Measurements from ENCODE around the gene ATOSA.

ATOSA gene

DNA sequence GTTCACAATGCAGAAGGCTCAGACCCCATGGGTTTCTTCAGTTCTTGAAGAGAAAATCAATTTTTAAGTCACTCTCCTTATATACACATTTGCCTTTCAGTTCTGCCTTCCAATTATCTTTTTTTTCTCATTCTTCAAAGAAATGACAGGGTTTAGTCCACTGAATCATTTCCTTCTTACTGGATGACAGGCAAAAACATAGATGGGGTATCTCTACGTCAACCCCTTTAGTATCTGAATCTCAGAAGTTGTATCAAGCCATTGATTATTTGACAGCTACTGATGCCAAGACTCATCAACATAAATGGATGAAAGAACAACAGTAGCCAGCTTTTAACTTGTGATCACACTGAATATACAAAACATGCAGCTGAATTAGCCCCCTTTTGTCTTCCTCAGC is 6.5 kb downstream of the ATOSA start:
- no peaks in the 10 kb centered on the region for H3K27me3 Mint-ChIP-seq
- no peak overlapping the region for H3K27ac Mint-ChIP-seq
- H3K4me3 Mint-ChIP-seq = no peak overlapping the region
- DNase-seq (no peak), ATAC-seq (no peak)
- H3K9me3 Mint-ChIP-seq = no peaks in the 10 kb centered on the region
- H3K4me1 Mint-ChIP-seq = peaks cover 36% of the 10 kb centered on the region

DNA sequence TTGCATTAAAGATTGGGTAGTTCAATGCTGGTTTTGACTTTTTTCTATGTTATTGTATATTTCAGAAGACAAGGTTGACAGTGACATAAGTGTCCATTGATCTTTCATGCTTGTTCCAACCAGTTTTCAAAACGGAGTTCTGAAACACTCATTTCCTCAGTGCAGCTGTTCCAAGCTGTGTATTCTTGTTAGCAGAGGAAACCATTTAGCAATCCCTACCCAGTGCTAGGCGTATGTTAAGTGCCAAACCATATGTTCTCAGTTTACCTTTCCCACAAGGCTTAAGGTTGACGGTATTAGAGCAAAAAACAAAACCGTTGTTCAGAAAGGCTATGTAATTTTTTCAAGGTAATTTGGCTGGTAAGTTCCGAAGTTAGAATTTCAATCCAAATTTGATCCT is 9.1 kb downstream of the ATOSA start:
- no peaks in the 10 kb centered on the region for H3K27me3 Mint-ChIP-seq
- H3K4me3 Mint-ChIP-seq = no peak overlapping the region
- peaks cover 31% of the 10 kb centered on the region for H3K4me1 Mint-ChIP-seq
- H3K9me3 Mint-ChIP-seq = no peaks in the 10 kb centered on the region
- no peak for DNase-seq
- no peak overlapping the region for H3K27ac Mint-ChIP-seq
- ATAC-seq = no peak

DNA sequence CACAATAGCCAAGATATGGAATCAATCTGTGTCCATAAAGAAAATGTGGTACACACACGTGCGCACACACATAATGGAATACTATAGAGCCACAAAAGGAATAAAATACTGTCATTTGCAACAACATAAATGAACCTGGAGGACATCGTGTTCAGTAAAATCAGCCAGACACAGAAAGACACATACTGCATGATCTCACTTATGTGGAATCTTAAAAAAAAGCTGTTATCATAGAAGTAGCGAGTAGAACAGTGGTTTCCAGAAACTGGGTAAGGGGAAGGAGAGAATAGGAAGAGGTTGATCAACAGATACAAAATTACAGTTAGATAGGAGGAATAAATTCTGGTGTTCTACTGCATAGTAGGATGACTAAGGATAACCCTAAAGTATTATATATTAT is 11.1 kb downstream of the ATOSA start:
- H3K9me3 Mint-ChIP-seq = no peaks in the 10 kb centered on the region
- peaks cover 23% of the 10 kb centered on the region for H3K4me1 Mint-ChIP-seq
- no peak for ATAC-seq
- H3K4me3 Mint-ChIP-seq = no peak overlapping the region
- no peaks in the 10 kb centered on the region for H3K27me3 Mint-ChIP-seq
- no peak for DNase-seq
- no peak overlapping the region for H3K27ac Mint-ChIP-seq

DNA sequence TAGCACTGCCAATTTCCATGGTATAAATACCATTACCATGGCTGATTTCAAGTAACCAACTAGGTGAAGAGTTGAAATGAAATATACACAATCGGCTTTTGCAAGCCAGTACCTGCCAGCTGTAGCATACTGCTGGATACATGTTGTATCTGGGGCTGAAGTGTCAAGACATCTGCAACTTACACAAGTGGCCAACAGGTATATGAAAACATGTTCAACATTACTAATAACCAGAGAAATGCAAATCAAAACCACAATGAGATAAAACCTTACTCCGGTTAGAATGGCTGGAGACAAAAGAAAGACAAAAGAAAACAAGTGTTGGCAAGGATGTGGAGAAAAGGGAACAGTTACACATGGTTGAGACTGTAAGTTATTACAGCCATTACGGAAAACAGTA is 11.6 kb downstream of the ATOSA start:
- no peak overlapping the region for H3K4me3 Mint-ChIP-seq
- no peak for DNase-seq
- no peak overlapping the region for H3K27ac Mint-ChIP-seq
- no peaks in the 10 kb centered on the region for H3K9me3 Mint-ChIP-seq
- H3K4me1 Mint-ChIP-seq = peaks cover 18% of the 10 kb centered on the region
- no peaks in the 10 kb centered on the region for H3K27me3 Mint-ChIP-seq
- no peak for ATAC-seq

DNA sequence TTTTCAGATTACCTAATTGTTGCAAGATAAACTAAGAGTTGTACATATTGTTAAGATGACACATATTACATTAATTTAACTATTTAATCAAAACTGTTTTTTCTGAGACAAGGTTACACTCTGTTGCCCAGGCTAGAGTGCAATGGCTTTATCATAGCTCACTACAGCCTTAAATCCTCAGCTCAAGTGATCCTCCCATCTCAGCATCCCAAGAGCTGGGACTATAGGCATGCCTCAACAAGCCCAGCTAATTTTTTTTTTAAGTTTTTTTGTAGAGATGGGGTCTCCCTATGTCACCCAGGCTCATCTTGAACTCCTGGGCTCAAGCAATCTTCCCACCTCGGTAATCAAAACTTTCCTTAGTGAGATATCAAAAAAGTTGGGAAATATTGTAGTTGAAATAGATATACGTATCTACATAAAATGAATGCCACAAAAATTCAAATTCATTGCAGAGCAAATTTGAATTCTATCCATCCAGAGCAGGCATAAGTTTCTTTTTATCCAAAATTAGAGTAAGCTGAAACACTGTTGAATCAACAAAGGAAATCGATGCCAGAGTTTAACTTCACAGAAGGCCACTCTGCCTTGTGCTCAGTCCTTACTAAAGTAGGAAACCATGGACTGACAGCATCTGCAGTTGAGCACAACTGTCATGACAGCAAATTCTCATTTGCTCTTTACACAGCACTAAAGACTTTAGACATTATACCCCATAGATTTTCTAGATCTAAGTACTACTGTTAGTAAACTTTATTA is 15.5 kb downstream of the ATOSA start:
- H3K27me3 Mint-ChIP-seq = no peaks in the 10 kb centered on the region
- ATAC-seq (no peak), DNase-seq (no peak)
- H3K9me3 Mint-ChIP-seq = no peaks in the 10 kb centered on the region
- H3K4me1 Mint-ChIP-seq = peaks cover 30% of the 10 kb centered on the region
- no peak overlapping the region for H3K27ac Mint-ChIP-seq
- no peak overlapping the region for H3K4me3 Mint-ChIP-seq

DNA sequence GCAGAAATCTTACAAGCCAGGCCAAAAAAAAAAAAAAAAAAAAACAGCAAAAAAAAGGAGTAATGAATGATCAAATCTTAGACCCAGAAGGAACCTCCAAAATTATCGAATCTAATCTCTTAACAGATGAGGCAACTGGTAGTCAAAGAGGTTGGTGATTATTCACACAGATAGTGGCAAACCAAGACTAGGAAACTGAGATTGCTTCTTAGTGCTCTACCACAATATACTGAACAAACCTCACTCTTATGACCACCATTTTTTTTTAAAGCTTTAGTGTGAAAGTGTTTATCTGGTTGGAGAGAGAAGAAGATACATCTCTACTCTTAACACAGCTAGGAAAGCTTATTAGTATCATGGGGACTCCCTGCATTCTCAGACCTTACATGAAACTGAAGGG is 17.3 kb downstream of the ATOSA start:
- Mint-ChIP-seq H3K4me1 (peaks cover 29% of the 10 kb centered on the region), H3K27ac (no peak overlapping the region), H3K4me3 (no peak overlapping the region), H3K27me3 (no peaks in the 10 kb centered on the region), H3K9me3 (no peaks in the 10 kb centered on the region)
- ATAC-seq (peak; percentile 54), DNase-seq (no peak)

DNA sequence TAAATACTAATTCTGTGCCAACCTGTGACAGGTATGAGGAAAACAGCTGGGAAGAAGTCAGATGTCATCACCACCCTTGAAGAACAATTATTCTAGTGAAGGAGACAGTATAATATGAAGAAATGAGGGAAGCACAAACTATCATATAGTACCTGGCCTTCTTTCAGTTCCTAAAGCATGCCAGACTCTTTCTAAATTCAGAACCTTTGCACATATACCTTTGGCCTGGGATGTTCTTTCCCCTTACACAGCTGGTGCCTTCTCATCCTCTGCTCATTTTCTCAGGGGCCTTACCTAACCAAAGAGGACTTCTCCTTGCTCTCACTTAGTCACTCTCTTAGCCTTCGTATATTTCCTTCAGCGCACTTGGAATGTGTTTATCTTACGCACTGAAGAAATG is 19.0 kb downstream of the ATOSA start:
- Mint-ChIP-seq H3K4me3 (no peak overlapping the region), H3K27me3 (no peaks in the 10 kb centered on the region), H3K4me1 (peaks cover 23% of the 10 kb centered on the region), H3K27ac (no peak overlapping the region), H3K9me3 (no peaks in the 10 kb centered on the region)
- DNase-seq = no peak
- ATAC-seq = no peak

DNA sequence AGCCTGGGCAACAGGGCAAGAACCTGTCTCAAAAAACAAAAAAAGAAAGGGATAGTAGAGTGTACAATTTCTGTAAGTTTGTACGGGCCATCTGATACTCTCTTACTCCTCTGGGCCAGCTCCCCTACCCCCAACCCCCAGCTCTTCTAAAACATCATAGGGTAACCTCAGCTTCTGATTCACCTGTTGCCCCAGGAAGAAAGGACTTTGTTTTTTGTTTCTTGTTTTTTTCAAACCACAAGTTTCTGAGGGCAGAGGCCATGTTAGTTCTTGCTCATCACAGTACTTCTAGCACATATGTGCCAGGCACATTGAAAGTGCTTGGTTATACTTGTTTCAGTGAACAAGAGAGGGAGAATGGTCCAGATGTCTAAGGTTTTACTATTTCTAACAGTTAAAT is 20.2 kb downstream of the ATOSA start:
- Mint-ChIP-seq H3K4me1 (peaks cover 23% of the 10 kb centered on the region), H3K27me3 (no peaks in the 10 kb centered on the region), H3K4me3 (peak overlapping the region in 1 of 2 donors; percentile 32), H3K27ac (peak overlapping the region; percentile 48 to 61), H3K9me3 (no peaks in the 10 kb centered on the region)
- DNase-seq (peak; percentile 16 to 53), ATAC-seq (peak; percentile 96)

DNA sequence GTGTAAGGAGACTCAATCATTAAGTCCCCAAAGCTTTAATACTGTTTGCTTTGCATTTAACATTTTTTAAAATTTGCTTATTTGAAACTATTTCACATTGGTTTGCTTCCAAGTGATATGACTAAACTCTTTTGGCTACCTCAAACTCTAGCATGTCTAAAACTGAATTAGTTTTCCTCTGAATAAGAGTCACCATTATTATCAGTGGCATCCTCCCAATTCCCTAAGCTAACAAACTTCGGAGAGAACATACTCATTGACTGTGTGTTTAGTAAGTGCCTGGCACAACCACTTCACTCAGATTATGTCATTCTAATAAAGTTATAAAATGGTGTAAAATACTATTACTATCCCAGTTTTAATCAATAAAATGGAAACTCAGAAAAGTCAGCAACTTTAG is 21.9 kb downstream of the ATOSA start:
- Mint-ChIP-seq H3K4me3 (no peak overlapping the region), H3K4me1 (peaks cover 23% of the 10 kb centered on the region), H3K9me3 (no peaks in the 10 kb centered on the region), H3K27ac (no peak overlapping the region), H3K27me3 (no peaks in the 10 kb centered on the region)
- ATAC-seq (no peak), DNase-seq (no peak)

DNA sequence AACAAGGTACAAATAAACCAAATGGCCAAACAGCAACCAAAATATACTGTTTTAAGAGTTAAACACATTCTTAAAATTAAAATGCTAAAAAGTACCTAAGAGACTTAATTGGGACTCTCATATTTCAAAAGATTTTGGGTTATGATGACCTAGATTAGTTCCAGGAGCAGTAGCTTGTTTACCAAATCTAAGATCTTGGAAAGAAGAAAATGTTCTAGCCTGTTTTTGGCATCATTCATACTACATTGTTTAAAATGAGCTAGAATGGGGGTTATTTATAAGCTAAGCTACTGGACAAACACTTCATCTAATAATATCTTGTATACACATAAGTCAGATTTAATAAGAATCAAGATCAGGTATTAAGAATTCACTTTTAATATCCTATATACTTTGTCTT is 22.8 kb downstream of the ATOSA start:
- Mint-ChIP-seq H3K4me1 (peaks cover 24% of the 10 kb centered on the region), H3K27ac (no peak overlapping the region)

DNA sequence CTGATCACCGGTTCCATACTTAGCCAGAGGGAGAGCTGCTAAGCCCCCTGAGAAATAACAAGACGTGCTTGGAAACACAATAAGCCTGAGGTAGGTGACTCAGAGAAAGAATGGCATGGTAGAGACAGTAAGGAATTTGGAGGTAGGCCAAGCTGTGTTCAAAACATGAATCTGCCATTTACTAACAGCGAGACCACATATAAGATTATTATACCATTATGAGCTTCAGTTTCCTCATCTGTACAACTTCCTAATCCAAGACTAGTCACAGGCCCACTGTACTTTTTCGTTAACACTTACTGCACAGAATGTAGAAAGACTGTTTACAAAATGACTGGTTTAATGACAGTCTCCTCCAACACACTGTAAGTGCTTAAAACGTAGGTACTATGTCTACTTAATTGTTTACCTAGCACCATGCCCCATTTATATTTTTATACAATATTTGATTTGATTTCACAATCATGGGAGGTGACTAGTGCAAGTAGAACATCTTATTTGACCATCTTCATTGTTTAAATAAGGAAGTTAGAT is 25.7 kb downstream of the ATOSA start:
- H3K9me3 Mint-ChIP-seq = no peaks in the 10 kb centered on the region
- H3K4me3 Mint-ChIP-seq = no peak overlapping the region
- H3K27me3 Mint-ChIP-seq = no peaks in the 10 kb centered on the region
- peaks cover 13% of the 10 kb centered on the region for H3K4me1 Mint-ChIP-seq
- ATAC-seq (no peak), DNase-seq (no peak)
- H3K27ac Mint-ChIP-seq = no peak overlapping the region

More for the DNA sequence above, 22.8 kb downstream of the ATOSA start:
- no peak for ATAC-seq
- no peak overlapping the region for H3K4me3 Mint-ChIP-seq
- no peak for DNase-seq
- no peaks in the 10 kb centered on the region for H3K27me3 Mint-ChIP-seq
- no peaks in the 10 kb centered on the region for H3K9me3 Mint-ChIP-seq

DNA sequence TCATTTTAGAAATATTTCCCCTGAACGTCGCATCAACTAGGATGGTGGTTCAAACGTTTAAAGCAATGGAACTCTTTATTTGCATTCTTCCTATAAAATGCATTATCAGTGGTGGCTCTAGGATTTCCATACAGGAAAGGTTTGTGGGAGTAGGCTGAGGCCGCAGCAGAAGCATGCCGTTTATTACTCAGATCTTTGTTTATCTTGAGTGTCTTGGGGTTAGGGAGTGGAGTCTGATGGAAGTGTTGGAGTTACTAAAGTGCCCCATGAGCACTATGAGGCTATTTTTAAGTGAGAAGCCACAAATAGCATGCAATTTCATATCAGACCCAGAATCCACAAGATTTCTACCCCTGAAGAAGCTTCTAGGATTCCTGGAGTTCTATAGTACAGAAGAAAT is 26.2 kb downstream of the ATOSA start:
- no peak for DNase-seq
- Mint-ChIP-seq H3K4me3 (no peak overlapping the region), H3K27ac (no peak overlapping the region)

DNA sequence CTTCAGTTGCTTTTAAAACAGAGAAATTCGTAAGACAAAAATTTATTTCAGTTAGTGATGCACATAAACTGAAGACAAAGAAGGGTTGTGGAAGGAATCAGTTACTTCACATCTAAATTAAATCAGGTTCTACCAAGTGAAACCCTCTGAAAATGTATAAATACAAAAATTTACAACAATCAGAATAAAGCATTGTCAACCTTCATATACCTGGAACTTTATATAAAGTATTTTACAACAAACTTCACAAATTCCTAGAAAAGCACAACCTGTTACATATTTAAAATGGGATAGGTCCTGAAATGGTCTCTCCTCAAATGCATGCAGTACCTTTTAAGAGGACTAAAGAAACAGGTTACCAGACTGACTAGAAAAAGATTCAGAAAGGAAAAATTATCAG is 26.9 kb downstream of the ATOSA start:
- Mint-ChIP-seq H3K4me1 (peaks cover 9% of the 10 kb centered on the region), H3K4me3 (no peak overlapping the region), H3K27me3 (no peaks in the 10 kb centered on the region), H3K27ac (no peak overlapping the region), H3K9me3 (no peaks in the 10 kb centered on the region)
- DNase-seq (no peak), ATAC-seq (no peak)

More for the DNA sequence above, 26.2 kb downstream of the ATOSA start:
- Mint-ChIP-seq H3K9me3 (no peaks in the 10 kb centered on the region), H3K27me3 (no peaks in the 10 kb centered on the region), H3K4me1 (peaks cover 9% of the 10 kb centered on the region)
- ATAC-seq = no peak

DNA sequence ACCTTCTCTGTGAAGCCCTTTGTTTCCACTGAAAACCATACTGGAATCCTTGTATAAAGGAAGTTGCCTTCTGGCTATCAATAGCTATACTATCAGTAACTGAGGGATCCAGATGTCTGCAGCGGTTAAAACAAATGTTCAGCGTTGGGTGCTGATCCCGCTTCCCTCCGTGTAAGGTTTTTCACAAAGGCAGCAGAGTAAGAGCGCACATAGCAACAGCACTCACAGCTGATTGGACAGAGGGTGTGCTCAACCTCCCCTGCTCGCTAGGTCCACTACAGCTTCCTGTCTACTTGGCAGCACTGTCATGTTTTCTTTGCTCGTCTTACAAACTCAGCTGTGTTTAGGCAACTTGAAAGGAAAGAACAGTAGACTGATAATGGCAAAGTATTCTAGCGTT is 27.3 kb downstream of the ATOSA start:
- no peaks in the 10 kb centered on the region for H3K27me3 Mint-ChIP-seq
- DNase-seq (peak; percentile 6 to 21), ATAC-seq (peak; percentile 96)
- H3K4me1 Mint-ChIP-seq = peaks cover 9% of the 10 kb centered on the region
- H3K4me3 Mint-ChIP-seq = peak overlapping the region; percentile 29 to 51
- no peak overlapping the region for H3K27ac Mint-ChIP-seq
- no peaks in the 10 kb centered on the region for H3K9me3 Mint-ChIP-seq

DNA sequence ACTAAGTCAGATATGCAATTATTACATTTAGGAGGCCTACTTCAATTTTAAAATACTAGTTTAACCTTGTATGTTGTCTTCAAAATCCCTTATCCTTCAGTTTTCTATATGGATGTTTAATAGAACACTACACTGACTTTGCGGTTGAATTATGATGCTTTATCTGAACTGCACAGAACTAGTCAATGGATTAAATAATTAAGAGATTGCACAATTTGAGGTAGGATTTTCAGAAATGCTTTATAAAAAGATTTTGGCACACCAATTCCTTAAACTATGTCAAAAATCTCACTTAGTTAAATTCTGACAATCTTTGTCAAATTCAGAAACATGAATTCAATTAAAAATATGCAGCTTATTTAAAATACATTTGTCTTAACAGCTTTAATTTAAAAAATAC is 28.1 kb downstream of the ATOSA start:
- no peak overlapping the region for H3K27ac Mint-ChIP-seq
- H3K9me3 Mint-ChIP-seq = no peaks in the 10 kb centered on the region
- peaks cover 9% of the 10 kb centered on the region for H3K4me1 Mint-ChIP-seq
- no peaks in the 10 kb centered on the region for H3K27me3 Mint-ChIP-seq
- no peak overlapping the region for H3K4me3 Mint-ChIP-seq
- ATAC-seq (no peak), DNase-seq (no peak)

DNA sequence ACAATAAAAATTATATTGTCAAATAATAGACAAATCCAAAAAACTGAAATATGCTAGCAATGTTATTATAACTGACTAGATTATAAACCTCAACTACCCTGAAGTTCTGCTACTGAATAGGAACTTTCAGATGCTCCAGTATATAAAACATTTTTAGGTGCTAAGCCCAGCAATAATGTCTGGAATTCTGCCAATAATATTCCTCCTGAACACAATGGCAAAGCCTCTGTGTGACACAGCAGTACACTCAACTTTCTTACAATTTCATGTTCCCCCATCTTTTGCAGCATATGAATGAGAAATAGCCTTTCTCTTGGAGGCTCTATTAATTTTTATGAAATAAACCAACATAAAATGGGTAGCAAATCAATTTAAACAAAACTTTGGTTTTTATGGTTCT is 29.5 kb downstream of the ATOSA start:
- no peak for ATAC-seq
- Mint-ChIP-seq H3K27me3 (no peaks in the 10 kb centered on the region), H3K9me3 (no peaks in the 10 kb centered on the region), H3K27ac (no peak overlapping the region), H3K4me3 (no peak overlapping the region), H3K4me1 (peaks cover 9% of the 10 kb centered on the region)
- DNase-seq = no peak

DNA sequence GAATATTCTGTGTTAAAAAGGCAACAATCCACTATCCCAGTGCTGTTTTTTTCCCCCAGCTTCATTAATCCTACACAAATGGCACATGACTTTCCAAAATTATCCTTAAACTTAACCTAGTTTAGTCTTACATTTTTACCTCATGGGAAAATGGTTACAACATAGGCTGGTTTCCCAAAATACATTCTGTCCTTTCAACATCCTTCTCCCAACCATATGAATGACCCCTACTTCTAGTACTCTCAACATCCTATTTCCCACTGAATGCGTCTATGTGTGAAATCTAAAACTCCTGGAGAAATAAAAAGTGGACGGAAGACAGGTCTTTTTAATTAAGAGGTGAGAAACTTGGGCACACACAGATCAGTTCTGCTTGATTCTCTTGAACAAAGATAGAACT is 33.3 kb downstream of the ATOSA start:
- peaks cover 25% of the 10 kb centered on the region for H3K4me1 Mint-ChIP-seq
- no peaks in the 10 kb centered on the region for H3K27me3 Mint-ChIP-seq
- H3K27ac Mint-ChIP-seq = no peak overlapping the region
- H3K9me3 Mint-ChIP-seq = no peaks in the 10 kb centered on the region
- ATAC-seq (no peak), DNase-seq (no peak)
- H3K4me3 Mint-ChIP-seq = no peak overlapping the region

All from stimulated activated naive CD8-positive, alpha-beta T cell treated with anti-CD3 and anti-CD28 coated beads, Interleukin-15, amount 100 ng/mL, for 72 hours (primary cell).